ENCODE measurements around the gene TRPC4. TPM values are rescaled to one million over a fixed set of nuclear protein-coding genes. Genes with fewer than 3 reads are reported as not detected.
A peak's percentile ranks its signal among the peaks of the same experiment; 100 is the strongest.

TRPC4 gene
- total RNA-seq, 1 donor = 37.6 TPM

DNA sequence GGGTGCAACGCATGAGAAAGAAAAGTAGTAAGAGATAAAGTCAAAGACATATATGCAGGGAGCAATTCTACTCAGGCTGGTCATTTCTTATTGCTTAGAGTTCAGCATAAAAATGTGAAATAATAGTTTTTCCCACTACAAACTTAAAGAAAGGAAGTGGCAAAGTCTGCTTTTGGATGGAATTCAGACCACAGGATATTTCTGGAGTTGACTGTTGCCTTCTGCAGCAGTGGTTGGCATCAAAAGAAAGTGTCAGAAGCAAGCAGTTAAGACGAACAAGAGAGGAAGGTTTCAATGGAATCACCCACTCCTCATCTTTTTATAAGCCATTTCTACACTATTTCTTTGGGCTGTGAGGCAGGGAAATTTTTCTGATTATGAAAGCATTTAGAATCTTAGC lies 36.2 kb upstream of the TRPC4 start:
- TF ChIP-seq, protein P1, sequence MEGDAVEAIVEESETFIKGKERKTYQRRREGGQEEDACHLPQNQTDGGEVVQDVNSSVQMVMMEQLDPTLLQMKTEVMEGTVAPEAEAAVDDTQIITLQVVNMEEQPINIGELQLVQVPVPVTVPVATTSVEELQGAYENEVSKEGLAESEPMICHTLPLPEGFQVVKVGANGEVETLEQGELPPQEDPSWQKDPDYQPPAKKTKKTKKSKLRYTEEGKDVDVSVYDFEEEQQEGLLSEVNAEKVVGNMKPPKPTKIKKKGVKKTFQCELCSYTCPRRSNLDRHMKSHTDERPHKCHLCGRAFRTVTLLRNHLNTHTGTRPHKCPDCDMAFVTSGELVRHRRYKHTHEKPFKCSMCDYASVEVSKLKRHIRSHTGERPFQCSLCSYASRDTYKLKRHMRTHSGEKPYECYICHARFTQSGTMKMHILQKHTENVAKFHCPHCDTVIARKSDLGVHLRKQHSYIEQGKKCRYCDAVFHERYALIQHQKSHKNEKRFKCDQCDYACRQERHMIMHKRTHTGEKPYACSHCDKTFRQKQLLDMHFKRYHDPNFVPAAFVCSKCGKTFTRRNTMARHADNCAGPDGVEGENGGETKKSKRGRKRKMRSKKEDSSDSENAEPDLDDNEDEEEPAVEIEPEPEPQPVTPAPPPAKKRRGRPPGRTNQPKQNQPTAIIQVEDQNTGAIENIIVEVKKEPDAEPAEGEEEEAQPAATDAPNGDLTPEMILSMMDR (IDR thresholded peaks at IDR 0.05; ENCODE audit: insufficient read depth, low read depth, low read length) = no peak
- no peak for DNase-seq (ENCODE audit: low read depth)
- H3K4me3 ChIP-seq (ENCODE audit: low read depth, low read length) = no peak overlapping the region

DNA sequence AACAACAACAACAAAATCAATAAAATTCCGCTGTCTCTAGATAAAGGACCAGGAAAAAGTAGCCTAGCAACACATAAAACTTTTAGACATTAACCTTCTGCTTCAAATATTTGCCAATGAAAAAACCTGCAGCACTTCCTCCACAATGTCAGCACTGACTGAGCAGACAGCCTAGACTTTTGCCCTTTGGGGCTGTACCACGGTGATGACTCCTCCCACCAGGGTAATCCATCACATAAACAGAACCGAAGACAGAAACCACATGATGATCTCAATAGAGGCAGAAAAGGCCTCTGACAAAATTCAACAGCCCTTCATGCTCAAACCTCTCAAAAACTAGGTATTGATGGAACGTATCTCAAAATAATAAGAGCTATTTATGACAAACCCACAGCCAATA lies 30.2 kb upstream of the TRPC4 start:
- no peak for DNase-seq (ENCODE audit: low read depth)
- TF ChIP-seq, protein P1 (IDR thresholded peaks at IDR 0.05; ENCODE audit: insufficient read depth, low read depth, low read length) = no peak

DNA sequence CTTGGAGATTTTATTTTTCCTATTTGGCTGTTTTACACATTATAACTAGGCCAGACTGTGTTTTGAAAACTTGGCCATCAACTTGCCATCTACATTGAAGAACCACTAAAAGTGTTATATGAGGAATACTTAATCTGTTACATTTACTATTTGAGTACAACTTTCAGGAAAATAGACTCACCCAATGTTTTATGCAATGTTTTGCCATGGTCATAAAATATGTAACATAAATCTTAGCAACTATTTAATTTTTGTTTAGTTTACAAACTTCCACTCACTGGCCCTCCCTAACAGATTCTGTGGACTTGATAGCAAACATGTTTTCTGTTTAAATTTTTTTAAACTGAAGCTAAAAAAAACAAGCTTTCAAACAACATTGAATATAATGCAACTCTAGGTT lies 23.7 kb upstream of the TRPC4 start:
- DNase-seq (ENCODE audit: low read depth) = peak; percentile 83
- no peak overlapping the region for H3K4me3 ChIP-seq (ENCODE audit: low read depth, low read length)
- TF ChIP-seq, protein P1 (IDR thresholded peaks at IDR 0.05; ENCODE audit: insufficient read depth, low read depth, low read length) = no peak

More for the DNA sequence above, 30.2 kb upstream of the TRPC4 start:
- no peak overlapping the region for H3K4me3 ChIP-seq (ENCODE audit: low read depth, low read length)

DNA sequence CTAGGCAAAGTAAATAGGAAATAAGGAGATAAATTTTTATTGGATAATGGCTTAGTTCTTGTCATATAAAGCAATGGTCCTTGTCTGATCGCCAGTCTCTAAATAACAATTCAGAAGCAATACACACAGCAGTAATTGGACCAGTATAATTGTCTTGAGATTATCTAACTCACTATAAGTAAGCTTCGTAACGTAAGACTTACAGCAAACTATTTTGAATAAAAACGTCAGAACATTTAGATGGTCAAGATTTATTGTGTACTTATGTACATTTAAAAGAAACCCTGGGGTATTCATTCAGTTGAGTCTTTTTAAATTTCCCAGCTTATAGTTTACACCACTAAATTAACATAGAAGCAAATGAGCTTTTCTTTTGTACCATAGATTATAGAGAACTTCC lies 20.2 kb upstream of the TRPC4 start:
- TF ChIP-seq, protein P1 (IDR thresholded peaks at IDR 0.05; ENCODE audit: insufficient read depth, low read depth, low read length) = no peak
- H3K4me3 ChIP-seq (ENCODE audit: low read depth, low read length) = no peak overlapping the region
- DNase-seq (ENCODE audit: low read depth) = no peak

DNA sequence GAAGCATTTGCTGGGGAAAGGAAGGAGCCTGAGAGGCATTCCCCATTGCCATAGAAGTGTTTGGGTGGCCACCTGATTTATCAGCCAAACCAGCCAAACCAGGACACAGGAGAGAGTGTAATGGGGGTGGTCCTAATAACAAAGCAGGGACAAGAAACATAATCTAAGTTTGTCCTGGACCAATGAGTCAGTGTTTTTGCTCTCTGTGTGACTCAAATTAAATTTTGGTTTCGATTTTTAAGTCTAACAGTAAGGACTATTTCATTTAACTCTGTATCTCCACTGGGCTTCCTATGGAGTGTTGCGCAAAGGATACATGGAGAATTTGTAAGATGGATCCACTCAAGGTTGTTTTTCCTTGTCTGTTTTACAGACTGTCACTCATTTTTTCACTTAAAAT lies 19.5 kb upstream of the TRPC4 start:
- DNase-seq (ENCODE audit: low read depth) = peak; percentile 61
- H3K4me3 ChIP-seq (ENCODE audit: low read depth, low read length) = no peak overlapping the region
- TF ChIP-seq, protein P1 (IDR thresholded peaks at IDR 0.05; ENCODE audit: insufficient read depth, low read depth, low read length) = no peak

DNA sequence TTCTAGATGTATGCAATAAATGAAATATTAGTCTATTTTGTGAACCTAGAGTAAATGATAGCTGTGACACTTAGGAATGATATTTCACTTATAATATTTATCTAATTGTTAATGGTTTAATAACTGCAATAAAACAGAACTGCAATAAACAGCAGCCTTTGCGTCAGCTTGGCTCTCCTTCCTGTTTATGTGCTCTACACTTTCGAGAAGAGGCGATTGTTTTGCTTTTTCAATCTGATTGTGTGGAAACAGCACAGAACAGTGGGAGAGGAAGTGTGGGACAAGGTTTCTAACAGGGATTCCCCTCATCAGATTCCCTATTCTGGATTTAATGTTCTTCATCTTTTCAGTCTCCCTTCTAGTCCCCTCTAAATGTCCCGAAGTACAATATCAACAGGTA lies 17.3 kb upstream of the TRPC4 start:
- no peak overlapping the region for H3K4me3 ChIP-seq (ENCODE audit: low read depth, low read length)
- peak; percentile 88 for DNase-seq (ENCODE audit: low read depth)
- TF ChIP-seq, protein P1 (IDR thresholded peaks at IDR 0.05; ENCODE audit: insufficient read depth, low read depth, low read length) = no peak

DNA sequence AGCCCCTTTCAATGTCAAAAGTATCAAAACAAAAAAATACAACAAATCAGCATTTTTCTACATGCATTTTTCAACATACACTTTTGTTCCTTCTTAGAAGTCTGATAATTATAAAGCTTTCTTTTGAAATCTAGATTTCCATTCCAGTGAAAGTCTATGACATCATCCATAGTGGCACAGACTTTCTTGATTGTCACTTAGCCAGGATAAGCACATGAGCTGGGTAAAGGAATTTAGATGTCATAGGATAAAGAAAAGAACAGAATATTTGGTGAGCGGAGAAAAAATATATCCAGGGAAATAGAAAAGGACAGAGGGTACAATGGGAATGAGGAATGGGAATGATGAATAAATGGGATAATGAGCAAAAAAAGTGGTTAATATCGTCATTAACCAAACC lies 15.1 kb upstream of the TRPC4 start:
- no peak for DNase-seq (ENCODE audit: low read depth)
- TF ChIP-seq, protein P1 (IDR thresholded peaks at IDR 0.05; ENCODE audit: insufficient read depth, low read depth, low read length) = no peak
- H3K4me3 ChIP-seq (ENCODE audit: low read depth, low read length) = no peak overlapping the region
